Glutamatergic neuron (in vitro differentiated cells): ENCODE results near the gene FGD1. TPM values are rescaled to one million over a fixed set of nuclear protein-coding genes. Genes with fewer than 3 reads are reported as not detected.

ENCODE experiments used
- DNase-seq: peaks from one replicate; pipeline ENCODE4 v3.0.0; 2022
- H3K27ac Mint-ChIP-seq: one replicate; pipeline ENCODE4 v1.8.0; 2020; ENCODE audit warnings: mild to moderate bottlenecking, mixed read lengths, inconsistent platforms; ENCODE audit not compliant: unreplicated experiment
- H3K27me3 Mint-ChIP-seq: one replicate; pipeline ENCODE4 v1.8.0; 2020; ENCODE audit warnings: mild to moderate bottlenecking, moderate library complexity, mixed read lengths, inconsistent platforms; ENCODE audit not compliant: unreplicated experiment
- H3K36me3 Mint-ChIP-seq: one replicate; pipeline ENCODE4 v1.8.0; 2020; ENCODE audit warnings: mild to moderate bottlenecking, mixed read lengths, inconsistent platforms; ENCODE audit not compliant: unreplicated experiment
- H3K4me1 Mint-ChIP-seq: one replicate; pipeline ENCODE4 v1.8.0; 2020; ENCODE audit warnings: mild to moderate bottlenecking, low read depth, mixed read lengths, inconsistent platforms; ENCODE audit not compliant: unreplicated experiment
- H3K4me3 Mint-ChIP-seq: one replicate; pipeline ENCODE4 v1.8.0; 2020; ENCODE audit warnings: mild to moderate bottlenecking, mixed read lengths, inconsistent platforms; ENCODE audit not compliant: unreplicated experiment
- H3K9me3 Mint-ChIP-seq: one replicate; pipeline ENCODE4 v1.8.0; 2020; ENCODE audit warnings: mild to moderate bottlenecking, moderate library complexity, mixed read lengths, inconsistent platforms; ENCODE audit not compliant: unreplicated experiment
- CTCF ChIP-seq: fragments of 200-600 bp; sonication (generic); IDR thresholded peaks from one replicate; pipeline ENCODE4 v1.5.0; 2021; ENCODE audit not compliant: partially characterized antibody, unreplicated experiment
- total RNA-seq: library from RNA; stranded (reverse); fragmentation: NEBNext Ultra II Directional; extraction: Animal tissue kit (Norgen Biotek cat#: 25700); gene quantifications from one replicate; pipeline ENCODE4 v1.2.1, GENCODE V29; 2021; ENCODE audit not compliant: unreplicated experiment

FGD1 gene
- total RNA-seq, 1 donor from 2014 or later: 18.8 TPM

GRCh38 chrX:54444752-54445151, 51.3 kb downstream of the FGD1 start:
- H3K27me3 Mint-ChIP-seq: no peaks in the 10 kb centered on the region
- no peak for TF ChIP-seq CTCF
- no peaks in the 10 kb centered on the region for H3K4me1 Mint-ChIP-seq
- H3K27ac Mint-ChIP-seq: no peak overlapping the region
- H3K36me3 Mint-ChIP-seq: no peaks in the 10 kb centered on the region
- no peak overlapping the region for H3K4me3 Mint-ChIP-seq
- DNase-seq: no peak
- H3K9me3 Mint-ChIP-seq: peaks cover 2% of the 10 kb centered on the region

- no peaks in the 10 kb centered on the region for H3K36me3 Mint-ChIP-seq
- H3K4me1 Mint-ChIP-seq: no peaks in the 10 kb centered on the region
- H3K27ac Mint-ChIP-seq: no peak overlapping the region
- H3K27me3 Mint-ChIP-seq: no peaks in the 10 kb centered on the region
- DNase-seq: no peak
- TF ChIP-seq CTCF: no peak
- peaks cover 2% of the 10 kb centered on the region for H3K9me3 Mint-ChIP-seq
- no peak overlapping the region for H3K4me3 Mint-ChIP-seq
Measured at GRCh38 chrX:54442790-54443189, 53.2 kb downstream of the FGD1 start.

- H3K4me1 Mint-ChIP-seq: no peaks in the 10 kb centered on the region
- H3K9me3 Mint-ChIP-seq: no peaks in the 10 kb centered on the region
- H3K4me3 Mint-ChIP-seq: peak within 1 kb of the TSS; percentile 90
Measured at GRCh38 chrX:54439960-54440871, 55.8 kb downstream of the FGD1 start, which contains the start of gene TSR2. TSS of gene TSR2 (plus strand) at chrX:54440404. CDS start at chrX:54440422, 18 bp downstream.

GRCh38 chrX:54435121-54435520, 60.9 kb downstream of the FGD1 start:
- TF ChIP-seq CTCF: no peak
- H3K27ac Mint-ChIP-seq: no peak overlapping the region
- H3K4me3 Mint-ChIP-seq: no peak overlapping the region
- no peak for DNase-seq
- H3K36me3 Mint-ChIP-seq: no peaks in the 10 kb centered on the region
- no peaks in the 10 kb centered on the region for H3K9me3 Mint-ChIP-seq
- H3K4me1 Mint-ChIP-seq: no peaks in the 10 kb centered on the region
- no peaks in the 10 kb centered on the region for H3K27me3 Mint-ChIP-seq

More at GRCh38 chrX:54439960-54440871, 55.8 kb downstream of the FGD1 start, which contains the start of gene TSR2:
- Mint-ChIP-seq H3K27ac (peak within 1 kb of the TSS; percentile 52), H3K36me3 (no peaks in the 10 kb centered on the region), H3K27me3 (no peaks in the 10 kb centered on the region)
- DNase-seq: peak; percentile 82
- TF ChIP-seq CTCF: no peak

GRCh38 chrX:54430519-54430918, 65.5 kb downstream of the FGD1 start:
- Mint-ChIP-seq H3K9me3 (no peaks in the 10 kb centered on the region), H3K27me3 (no peaks in the 10 kb centered on the region), H3K4me3 (no peak overlapping the region), H3K4me1 (no peaks in the 10 kb centered on the region), H3K36me3 (no peaks in the 10 kb centered on the region), H3K27ac (no peak overlapping the region)
- TF ChIP-seq CTCF: no peak
- DNase-seq: no peak
